ENCODE data around the gene ZNF497.

ZNF497 gene

GRCh38 chr19:58400316-58400915 lies 37.9 kb upstream of the ZNF497 start:
- Histone ChIP-seq H3K36me3 (ENCODE audit: control insufficient read depth in 2 of 2, insufficient read depth in 1 of 2, low read length in 2 of 2) (peaks cover 0 to 7% of the 10 kb centered on the region in 2 experiments; a peak in 2 of 3 replicates), H3K27ac (ENCODE audit: extremely low read depth, low read depth, low read length) (no peak overlapping the region; the same call in 1 of the 2 replicates), H3K9me3 (ENCODE audit: control insufficient read depth, insufficient read depth, low read depth, low read length) (no peaks in the 10 kb centered on the region), H3K4me1 (ENCODE audit: control insufficient read depth, insufficient read depth, low read length) (peaks cover 3% of the 10 kb centered on the region; the same call in 1 of the 2 replicates), H3K4me3 (ENCODE audit: low read depth, low read length) (peak overlapping the region; percentile 33)
- ChIA-PET CTCF (no interaction called here), POLR2A (interaction anchor here (0.9 to 1.5 kb wide), 4 partner anchors 8 to 38 kb away, joined by 3 to 10 read pairs (median 4); partner anchors contain the start of genes RPS5, ZNF497 and ZNF584)
- TF ChIP-seq KLF16 (tag by site-specific recombination; IDR thresholded peaks at IDR 0.05) (no peak), PBX3 (CRISPR knock-in tag; IDR thresholded peaks at IDR 0.05) (0 out of 2 replicates have a peak, but pooled peaks have one; percentile 21), SP2 (tag by site-specific recombination; IDR thresholded peaks at IDR 0.05) (peak; percentile 52)

GRCh38 chr19:58399903-58400302 lies 37.4 kb upstream of the ZNF497 start:
- H3K9me3 ChIP-seq (ENCODE audit: control insufficient read depth, insufficient read depth, low read depth, low read length), result no peaks in the 10 kb centered on the region
- POLR2A ChIA-PET, result interaction anchor here (0.7 to 1.5 kb wide), 5 partner anchors 8 to 183 kb away, joined by 3 to 10 read pairs (median 4); partner anchors contain the start of genes RPS5, ZNF497 and ZNF584
- H3K4me3 ChIP-seq (ENCODE audit: low read depth, low read length), result no peak overlapping the region
- H3K36me3 ChIP-seq (ENCODE audit: control insufficient read depth in 2 of 2, insufficient read depth in 1 of 2, low read length in 2 of 2), result peaks cover under 1 to 12% of the 10 kb centered on the region in 2 experiments; a peak in 2 of 3 replicates
- TF ChIP-seq ZSCAN5A (tag by site-specific recombination; IDR thresholded peaks at IDR 0.05), result no peak
- TF ChIP-seq ZNF280C (tag by site-specific recombination; IDR thresholded peaks at IDR 0.05), result no peak
- TF ChIP-seq ZNF433 (tag by site-specific recombination; IDR thresholded peaks at IDR 0.05; ENCODE audit: low read depth), result no peak
- TF ChIP-seq KLF10 (tag by site-specific recombination; IDR thresholded peaks at IDR 0.05), result no peak
- TF ChIP-seq ZNF629 (tag by site-specific recombination; IDR thresholded peaks at IDR 0.05), result no peak
- peaks cover 3% of the 10 kb centered on the region; the same call in 1 of the 2 replicates for H3K4me1 ChIP-seq (ENCODE audit: control insufficient read depth, insufficient read depth, low read length)
- CTCF ChIA-PET, result no interaction called here
- H3K27ac ChIP-seq (ENCODE audit: extremely low read depth, low read depth, low read length), result no peak overlapping the region

- Histone ChIP-seq H3K36me3 (ENCODE audit: control insufficient read depth in 2 of 2, insufficient read depth in 1 of 2, low read length in 2 of 2) (peaks cover 11 to 26% of the 10 kb centered on the region in 2 experiments), H3K27ac (ENCODE audit: extremely low read depth, low read depth, low read length) (no peak overlapping the region), H3K4me1 (ENCODE audit: control insufficient read depth, insufficient read depth, low read length) (peaks cover 3% of the 10 kb centered on the region; the same call in 1 of the 2 replicates), H3K9me3 (ENCODE audit: control insufficient read depth, insufficient read depth, low read depth, low read length) (no peaks in the 10 kb centered on the region), H3K4me3 (ENCODE audit: low read depth, low read length) (no peak overlapping the region)
- POLR2A ChIA-PET, result interaction anchor here (1.6 kb wide), 1 partner anchor 10 kb away, joined by 4 read pairs; the partner anchor contains the start of gene ZNF584
- TF ChIP-seq ZNF23 (tag by site-specific recombination; IDR thresholded peaks at IDR 0.05; ENCODE audit: borderline replicate concordance) (no peak), ZNF354C (tag by site-specific recombination; IDR thresholded peaks at IDR 0.05; ENCODE audit: borderline replicate concordance, low read depth) (no peak), ZNF501 (tag by site-specific recombination; IDR thresholded peaks at IDR 0.05) (no peak), ZSCAN23 (tag by site-specific recombination; IDR thresholded peaks at IDR 0.05) (no peak), ZNF677 (tag by site-specific recombination; IDR thresholded peaks at IDR 0.05) (no peak), OVOL3 (tag by site-specific recombination; IDR thresholded peaks at IDR 0.05) (no peak)
- CTCF ChIA-PET, result interaction anchor here (0.9 to 1.0 kb wide), 2 partner anchors 10 to 18 kb away, joined by 4 to 5 read pairs; no protein-coding TSS in a partner anchor
Measured at GRCh38 chr19:58398545-58398944, 36.0 kb upstream of the ZNF497 start.
